HepG2 (cell line): ENCODE data around the gene BIRC7. TPM values are rescaled to one million over a fixed set of nuclear protein-coding genes. Genes with fewer than 3 reads are reported as not detected.

Source experiments
- HOXA3 ChIP-seq: sonication (generic); formaldehyde crosslinking; IDR thresholded peaks from 2 replicates; pipeline ENCODE4 v1.5.0; 2020; ENCODE audit warnings: missing genetic modification reagents
- KDM6A ChIP-seq: IDR thresholded peaks from 2 replicates; pipeline ENCODE4 v1.6.1; 2016; ENCODE audit warnings: low read depth
- MEF2D ChIP-seq: sonication (generic); formaldehyde crosslinking; IDR thresholded peaks from 2 replicates; pipeline ENCODE4 v1.5.1; 2020; ENCODE audit warnings: mild to moderate bottlenecking, missing genetic modification reagents
- POLR2AphosphoS5 ChIP-seq: IDR thresholded peaks from 2 replicates; pipeline ENCODE4 v1.6.1; 2012; ENCODE audit warnings: low read depth, low read length
- SYNCRIP ChIP-seq: fragments of 200-400 bp; formaldehyde crosslinking; IDR thresholded peaks from 2 replicates; pipeline ENCODE4 v1.6.1; 2018; ENCODE audit warnings: mild to moderate bottlenecking, low read depth, low read length; ENCODE audit not compliant: insufficient read depth
- TARDBP ChIP-seq: sonication (generic); formaldehyde crosslinking; IDR thresholded peaks from 2 replicates; pipeline ENCODE4 v1.8.0; 2022; ENCODE audit warnings: mild to moderate bottlenecking, missing genetic modification reagents
- ZNF205 ChIP-seq: IDR thresholded peaks from 2 replicates; pipeline ENCODE4 v1.6.1; 2018; ENCODE audit warnings: missing biosample characterization, missing genetic modification reagents
- ZNF224 ChIP-seq: sonication (generic); formaldehyde crosslinking; IDR thresholded peaks from 2 replicates; pipeline ENCODE4 v1.5.0; 2020; ENCODE audit warnings: mild to moderate bottlenecking, missing genetic modification reagents
- ZNF260 ChIP-seq: sonication (generic); formaldehyde crosslinking; IDR thresholded peaks from 2 replicates; pipeline ENCODE4 v1.4.0; 2020; ENCODE audit warnings: missing genetic modification reagents, low read depth, mild to moderate bottlenecking, borderline replicate concordance
- ZNF296 ChIP-seq: sonication (generic); formaldehyde crosslinking; conservative IDR thresholded peaks from 2 replicates; pipeline ENCODE4 v1.5.0; 2020; ENCODE audit warnings: mild to moderate bottlenecking, missing genetic modification reagents
- ZNF331 ChIP-seq: sonication (generic); formaldehyde crosslinking; IDR thresholded peaks from 2 replicates; pipeline ENCODE4 v1.4.0; 2020; ENCODE audit warnings: missing genetic modification reagents
- ZNF510 ChIP-seq: sonication (generic); formaldehyde crosslinking; IDR thresholded peaks from 2 replicates; pipeline ENCODE4 v1.4.0; 2020; ENCODE audit warnings: low read depth, mild to moderate bottlenecking, missing genetic modification reagents
- ZNF543 ChIP-seq: sonication (generic); formaldehyde crosslinking; IDR thresholded peaks from 2 replicates; pipeline ENCODE4 v1.4.0; 2020; ENCODE audit warnings: mild to moderate bottlenecking, missing genetic modification reagents
- ZSCAN29 ChIP-seq: sonication (generic); formaldehyde crosslinking; conservative IDR thresholded peaks from 2 replicates; pipeline ENCODE4 v1.4.0; 2020; ENCODE audit warnings: mild to moderate bottlenecking, missing genetic modification reagents
- polyA plus RNA-seq, 8 experiments: library from polyadenylated mRNA; depleted of rRNA in 3 of 8; stranded (reverse) in 7 of 8; unstranded in 1 of 8; fragments of >200 nt; fragmentation: Illumina TruSeq in 4 of 8; extraction: Trizol in 4 of 8; gene quantifications; 2 replicates each; pipeline versions ENCODE4 v1.2.1 to v1.2.3, GENCODE V29; 2011 to 2016; ENCODE audit warnings: low read depth in 4 of 8, missing spikeins in 1 of 8, mixed read lengths in 1 of 8; ENCODE audit not compliant: insufficient read depth in 1 of 8
- total RNA-seq, 5 experiments: library from RNA; depleted of rRNA; stranded (reverse); fragments of >200 nt; fragmentation: Illumina TruSeq; extraction: Trizol; gene quantifications; 2 replicates each; pipeline ENCODE4 v1.2.3, GENCODE V29; 2016; ENCODE audit warnings: low read depth in 1 of 5
- TF ChIP-seq, protein P1 (sequence below), 2 experiments: fragments of 450-650 bp in 1 of 2; sonication (generic) in 1 of 2; formaldehyde crosslinking in 1 of 2; IDR thresholded peaks; 2 replicates each; pipeline versions ENCODE4 v1.6.1 to v1.8.0; 2016 to 2022; ENCODE audit warnings: antibody characterized with exemption in 1 of 2, mild to moderate bottlenecking in 1 of 2, missing genetic modification reagents in 1 of 2
- TF ChIP-seq, protein P2 (sequence below): sonication (generic); formaldehyde crosslinking; IDR thresholded peaks from 2 replicates; pipeline ENCODE4 v1.8.1; 2023; ENCODE audit warnings: missing genetic modification reagents, inconsistent platforms, borderline replicate concordance
- TF ChIP-seq, protein P3 (sequence below): sonication (generic); formaldehyde crosslinking; IDR thresholded peaks from 2 replicates; pipeline ENCODE4 v1.8.1; 2023; ENCODE audit warnings: mild to moderate bottlenecking, missing genetic modification reagents

BIRC7 gene
- total and polyA plus RNA-seq, 2 of the 13 experiments (the other 11 are each of a cell fraction or from before 2014, with no cell fraction given) = 0.27 to 5.1 TPM

DNA sequence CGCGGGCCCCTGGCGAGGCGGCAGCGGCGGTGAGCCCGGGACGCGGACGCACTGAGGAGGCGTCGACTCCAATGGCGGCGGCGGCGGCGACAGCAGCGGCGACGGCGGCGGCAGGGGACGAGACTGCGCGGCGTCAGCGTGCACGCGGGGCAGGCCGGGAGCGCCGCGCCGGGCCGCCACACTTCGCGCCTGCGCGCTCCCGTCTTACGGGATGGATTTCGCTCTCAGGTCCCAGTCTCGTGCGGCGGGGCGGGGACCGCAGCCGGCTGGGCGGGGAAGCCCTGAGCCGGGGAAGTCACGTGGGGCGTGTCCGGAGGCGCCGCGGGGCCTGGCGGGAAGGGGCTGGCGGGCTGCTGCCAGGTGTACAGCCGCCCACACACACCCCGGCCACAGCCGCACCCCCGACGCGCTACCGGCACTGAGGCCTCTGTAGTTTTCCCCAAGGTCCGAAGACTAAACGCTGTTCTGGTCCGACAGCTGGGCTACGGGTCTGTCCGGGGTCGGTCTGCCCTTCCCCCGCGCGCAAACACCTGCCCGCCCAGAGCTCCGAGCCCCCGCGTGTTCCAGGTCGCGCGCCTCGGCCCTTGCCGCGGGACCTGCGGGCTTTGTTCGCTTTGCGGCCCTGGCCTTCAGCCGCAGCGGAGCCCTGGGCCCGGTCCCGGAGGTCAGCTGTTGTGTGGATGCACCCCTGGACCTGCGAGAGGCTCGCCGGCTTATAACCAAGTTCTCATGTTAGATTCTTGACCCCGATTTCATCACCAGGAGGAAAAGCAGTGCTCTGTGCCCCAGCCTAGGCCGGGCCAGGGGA, 19.5 kb upstream of the BIRC7 start, which contains the start of gene YTHDF1 (continued):
- TF ChIP-seq ZSCAN29 (CRISPR knock-in tag) (peak; percentile 88), ZNF296 (no peak), ZNF205 (CRISPR knock-in tag) (peak; percentile 89), ZNF224 (CRISPR knock-in tag) (peak; percentile 87), KDM6A (CRISPR knock-in tag) (peak; percentile 35; the same call in 1 of the 2 replicates), SYNCRIP (no peak), ZNF510 (CRISPR knock-in tag) (peak; percentile 95; the same call in 1 of the 2 replicates), ZNF260 (CRISPR knock-in tag) (peak; percentile 66; the same call in 1 of the 2 replicates), POLR2AphosphoS5 (peak; percentile 85), MEF2D (no peak; the same call in none of the 2 replicates), HOXA3 (peak; percentile 95), TARDBP (CRISPR knock-in tag) (peak; percentile 88), ZNF543 (CRISPR knock-in tag) (peak; percentile 98), ZNF331 (CRISPR knock-in tag) (peak; percentile 82)
- TF ChIP-seq, protein P1, sequence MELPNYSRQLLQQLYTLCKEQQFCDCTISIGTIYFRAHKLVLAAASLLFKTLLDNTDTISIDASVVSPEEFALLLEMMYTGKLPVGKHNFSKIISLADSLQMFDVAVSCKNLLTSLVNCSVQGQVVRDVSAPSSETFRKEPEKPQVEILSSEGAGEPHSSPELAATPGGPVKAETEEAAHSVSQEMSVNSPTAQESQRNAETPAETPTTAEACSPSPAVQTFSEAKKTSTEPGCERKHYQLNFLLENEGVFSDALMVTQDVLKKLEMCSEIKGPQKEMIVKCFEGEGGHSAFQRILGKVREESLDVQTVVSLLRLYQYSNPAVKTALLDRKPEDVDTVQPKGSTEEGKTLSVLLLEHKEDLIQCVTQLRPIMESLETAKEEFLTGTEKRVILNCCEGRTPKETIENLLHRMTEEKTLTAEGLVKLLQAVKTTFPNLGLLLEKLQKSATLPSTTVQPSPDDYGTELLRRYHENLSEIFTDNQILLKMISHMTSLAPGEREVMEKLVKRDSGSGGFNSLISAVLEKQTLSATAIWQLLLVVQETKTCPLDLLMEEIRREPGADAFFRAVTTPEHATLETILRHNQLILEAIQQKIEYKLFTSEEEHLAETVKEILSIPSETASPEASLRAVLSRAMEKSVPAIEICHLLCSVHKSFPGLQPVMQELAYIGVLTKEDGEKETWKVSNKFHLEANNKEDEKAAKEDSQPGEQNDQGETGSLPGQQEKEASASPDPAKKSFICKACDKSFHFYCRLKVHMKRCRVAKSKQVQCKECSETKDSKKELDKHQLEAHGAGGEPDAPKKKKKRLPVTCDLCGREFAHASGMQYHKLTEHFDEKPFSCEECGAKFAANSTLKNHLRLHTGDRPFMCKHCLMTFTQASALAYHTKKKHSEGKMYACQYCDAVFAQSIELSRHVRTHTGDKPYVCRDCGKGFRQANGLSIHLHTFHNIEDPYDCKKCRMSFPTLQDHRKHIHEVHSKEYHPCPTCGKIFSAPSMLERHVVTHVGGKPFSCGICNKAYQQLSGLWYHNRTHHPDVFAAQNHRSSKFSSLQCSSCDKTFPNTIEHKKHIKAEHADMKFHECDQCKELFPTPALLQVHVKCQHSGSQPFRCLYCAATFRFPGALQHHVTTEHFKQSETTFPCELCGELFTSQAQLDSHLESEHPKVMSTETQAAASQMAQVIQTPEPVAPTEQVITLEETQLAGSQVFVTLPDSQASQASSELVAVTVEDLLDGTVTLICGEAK (IDR thresholded peaks at IDR 0.05) = no peak
- TF ChIP-seq, protein P1 (CRISPR knock-in tag; IDR thresholded peaks at IDR 0.05) = peak; percentile 87
- TF ChIP-seq, protein P2, sequence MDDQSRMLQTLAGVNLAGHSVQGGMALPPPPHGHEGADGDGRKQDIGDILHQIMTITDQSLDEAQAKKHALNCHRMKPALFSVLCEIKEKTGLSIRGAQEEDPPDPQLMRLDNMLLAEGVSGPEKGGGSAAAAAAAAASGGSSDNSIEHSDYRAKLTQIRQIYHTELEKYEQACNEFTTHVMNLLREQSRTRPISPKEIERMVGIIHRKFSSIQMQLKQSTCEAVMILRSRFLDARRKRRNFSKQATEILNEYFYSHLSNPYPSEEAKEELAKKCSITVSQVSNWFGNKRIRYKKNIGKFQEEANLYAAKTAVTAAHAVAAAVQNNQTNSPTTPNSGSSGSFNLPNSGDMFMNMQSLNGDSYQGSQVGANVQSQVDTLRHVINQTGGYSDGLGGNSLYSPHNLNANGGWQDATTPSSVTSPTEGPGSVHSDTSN (CRISPR knock-in tag) = peak; percentile 80; the same call in 1 of the 2 replicates
- TF ChIP-seq, protein P3, sequence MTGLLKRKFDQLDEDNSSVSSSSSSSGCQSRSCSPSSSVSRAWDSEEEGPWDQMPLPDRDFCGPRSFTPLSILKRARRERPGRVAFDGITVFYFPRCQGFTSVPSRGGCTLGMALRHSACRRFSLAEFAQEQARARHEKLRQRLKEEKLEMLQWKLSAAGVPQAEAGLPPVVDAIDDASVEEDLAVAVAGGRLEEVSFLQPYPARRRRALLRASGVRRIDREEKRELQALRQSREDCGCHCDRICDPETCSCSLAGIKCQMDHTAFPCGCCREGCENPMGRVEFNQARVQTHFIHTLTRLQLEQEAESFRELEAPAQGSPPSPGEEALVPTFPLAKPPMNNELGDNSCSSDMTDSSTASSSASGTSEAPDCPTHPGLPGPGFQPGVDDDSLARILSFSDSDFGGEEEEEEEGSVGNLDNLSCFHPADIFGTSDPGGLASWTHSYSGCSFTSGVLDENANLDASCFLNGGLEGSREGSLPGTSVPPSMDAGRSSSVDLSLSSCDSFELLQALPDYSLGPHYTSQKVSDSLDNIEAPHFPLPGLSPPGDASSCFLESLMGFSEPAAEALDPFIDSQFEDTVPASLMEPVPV = peak; percentile 97
